Subcutaneous abdominal adipose tissue (tissue), 5 donors: ENCODE measurements around the gene FLNB.

Source experiments
- H3K27ac ChIP-seq: one replicate; pipeline ENCODE4 v1.7.0; 2013; ENCODE audit warnings: low read depth, mild to moderate bottlenecking, inconsistent platforms, low read length, moderate library complexity
- H3K27me3 ChIP-seq, 5 donors: one replicate each; pipeline ENCODE4 v1.7.0; 2013; ENCODE audit warnings: low read length in 5 of 5, inconsistent platforms in 1 of 5; ENCODE audit not compliant: control insufficient read depth in 5 of 5, insufficient read depth in 4 of 5
- H3K36me3 ChIP-seq, 5 donors: one replicate each; pipeline ENCODE4 v1.7.0; 2013; ENCODE audit warnings: low read length in 5 of 5; ENCODE audit not compliant: control insufficient read depth in 5 of 5, insufficient read depth in 5 of 5
- H3K4me1 ChIP-seq, 5 donors: one replicate each; pipeline ENCODE4 v1.7.0; 2013; ENCODE audit warnings: low read length in 5 of 5, mild to moderate bottlenecking in 3 of 5, moderate library complexity in 1 of 5; ENCODE audit not compliant: control insufficient read depth in 5 of 5, insufficient read depth in 5 of 5
- H3K4me3 ChIP-seq, 5 donors: one replicate each; pipeline ENCODE4 v1.7.0; 2013; ENCODE audit warnings: low read length in 5 of 5, low read depth in 1 of 5
- H3K9ac ChIP-seq, 5 donors: one replicate each; pipeline ENCODE4 v1.7.0; 2013; ENCODE audit warnings: low read length in 5 of 5, mild to moderate bottlenecking in 4 of 5, moderate library complexity in 3 of 5
- H3K9me3 ChIP-seq, 5 donors: one replicate each; pipeline ENCODE4 v1.7.0; 2013; ENCODE audit warnings: low read length in 5 of 5; ENCODE audit not compliant: control insufficient read depth in 5 of 5
- donor health status: healthy.
- donor health status: healthy.
- donor health status: healthy.
- donor health status: healthy.
- donor health status: healthy.

The FLNB gene

GRCh38 chr3:58164906-58165821 lies 156.9 kb downstream of the FLNB start:
- Histone ChIP-seq H3K27ac (no peak overlapping the region), H3K9ac (no peak overlapping the region), H3K4me1 (peaks cover 3 to 12% (median 8%) of the 10 kb centered on the region in 5 donors), H3K4me3 (no peak overlapping the region), H3K36me3 (peaks cover 0 to 69% (median 52%) of the 10 kb centered on the region in 5 donors), H3K27me3 (no peaks in the 10 kb centered on the region), H3K9me3 (peaks cover 0 to 5% (median 0%) of the 10 kb centered on the region in 5 donors)

GRCh38 chr3:58167431-58168351 lies 159.5 kb downstream of the FLNB start:
- no peaks in the 10 kb centered on the region for H3K4me1 ChIP-seq

GRCh38 chr3:58168498-58168897 lies 160.3 kb downstream of the FLNB start:
- H3K9me3 ChIP-seq, result no peaks in the 10 kb centered on the region
- H3K27ac ChIP-seq, result no peak overlapping the region
- H3K4me3 ChIP-seq, result no peak overlapping the region
- no peak overlapping the region for H3K9ac ChIP-seq
- peaks cover 0 to 7% (median 0%) of the 10 kb centered on the region in 5 donors for H3K4me1 ChIP-seq
- H3K36me3 ChIP-seq, result peaks cover 0 to 69% (median 51%) of the 10 kb centered on the region in 5 donors
- H3K27me3 ChIP-seq, result no peaks in the 10 kb centered on the region

More at GRCh38 chr3:58167431-58168351, 159.5 kb downstream of the FLNB start:
- Histone ChIP-seq H3K36me3 (peaks cover 0 to 77% (median 59%) of the 10 kb centered on the region in 5 donors), H3K27ac (no peak overlapping the region), H3K27me3 (no peaks in the 10 kb centered on the region), H3K9me3 (no peaks in the 10 kb centered on the region), H3K4me3 (no peak overlapping the region), H3K9ac (no peak overlapping the region)

GRCh38 chr3:58169371-58169770 lies 161.1 kb downstream of the FLNB start:
- no peak overlapping the region for H3K4me3 ChIP-seq
- no peaks in the 10 kb centered on the region for H3K9me3 ChIP-seq
- no peak overlapping the region for H3K9ac ChIP-seq
- peaks cover 0 to 16% (median 5%) of the 10 kb centered on the region in 5 donors for H3K4me1 ChIP-seq
- H3K36me3 ChIP-seq, result peaks cover 0 to 60% (median 43%) of the 10 kb centered on the region in 5 donors
- no peak overlapping the region for H3K27ac ChIP-seq
- H3K27me3 ChIP-seq, result no peaks in the 10 kb centered on the region

- Histone ChIP-seq H3K4me1 (peaks cover 2 to 26% (median 13%) of the 10 kb centered on the region in 5 donors), H3K27me3 (no peaks in the 10 kb centered on the region), H3K4me3 (no peak overlapping the region), H3K9me3 (no peaks in the 10 kb centered on the region), H3K9ac (no peak overlapping the region), H3K27ac (no peak overlapping the region), H3K36me3 (peaks cover 0 to 50% (median 34%) of the 10 kb centered on the region in 5 donors)
Measured at GRCh38 chr3:58170376-58170775, 162.2 kb downstream of the FLNB start.

GRCh38 chr3:58171126-58171525 lies 162.9 kb downstream of the FLNB start:
- no peaks in the 10 kb centered on the region for H3K9me3 ChIP-seq
- H3K9ac ChIP-seq, result no peak overlapping the region
- H3K27me3 ChIP-seq, result peaks cover 0 to 3% (median 0%) of the 10 kb centered on the region in 5 donors
- peaks cover 0 to 44% (median 34%) of the 10 kb centered on the region in 5 donors for H3K36me3 ChIP-seq
- H3K4me3 ChIP-seq, result no peak overlapping the region
- peaks cover 2 to 33% (median 21%) of the 10 kb centered on the region in 5 donors for H3K4me1 ChIP-seq
- H3K27ac ChIP-seq, result no peak overlapping the region

GRCh38 chr3:58173029-58173668 lies 164.9 kb downstream of the FLNB start:
- H3K27me3 ChIP-seq, result peaks cover 0 to 3% (median 0%) of the 10 kb centered on the region in 5 donors
- H3K27ac ChIP-seq, result no peak overlapping the region
- H3K36me3 ChIP-seq, result peaks cover 0 to 36% (median 30%) of the 10 kb centered on the region in 5 donors
- peak overlapping the region in 1 of 5 donors; percentile 2 for H3K9ac ChIP-seq
- H3K4me1 ChIP-seq, result peaks cover 2 to 41% (median 28%) of the 10 kb centered on the region in 5 donors
- no peak overlapping the region for H3K4me3 ChIP-seq
- no peaks in the 10 kb centered on the region for H3K9me3 ChIP-seq

GRCh38 chr3:58173669-58174398 lies 165.6 kb downstream of the FLNB start:
- H3K9ac ChIP-seq, result peak overlapping the region in 2 of 5 donors; percentile 2 to 35

GRCh38 chr3:58175187-58175436 lies 166.9 kb downstream of the FLNB start:
- Histone ChIP-seq H3K4me1 (peaks cover 2 to 51% (median 37%) of the 10 kb centered on the region in 5 donors), H3K27me3 (peaks cover 0 to 3% (median 0%) of the 10 kb centered on the region in 5 donors), H3K27ac (no peak overlapping the region), H3K4me3 (peak overlapping the region in 2 of 5 donors; percentile 11 to 13), H3K9me3 (no peaks in the 10 kb centered on the region), H3K36me3 (peaks cover 0 to 18% (median 14%) of the 10 kb centered on the region in 5 donors), H3K9ac (peak overlapping the region in 2 of 5 donors; percentile 30 to 70)

More at GRCh38 chr3:58173669-58174398, 165.6 kb downstream of the FLNB start:
- Histone ChIP-seq H3K4me3 (no peak overlapping the region), H3K27me3 (peaks cover 0 to 3% (median 0%) of the 10 kb centered on the region in 5 donors), H3K4me1 (peaks cover 2 to 47% (median 35%) of the 10 kb centered on the region in 5 donors), H3K9me3 (no peaks in the 10 kb centered on the region), H3K27ac (peak overlapping the region; percentile 23), H3K36me3 (peaks cover 0 to 29% (median 24%) of the 10 kb centered on the region in 5 donors)
